A673 (cell line): ENCODE data around the gene PIP4K2C. TPM values are rescaled to one million over a fixed set of nuclear protein-coding genes. Genes with fewer than 3 reads are reported as not detected.

Experiments used
- BruUV-seq: library from RNA; stranded (reverse); fragments of 400-500 nt; replicated peaks from 2 replicates; lab custom pipeline; 2021; lab: Mats Ljungman, UMichigan
- CTCF ChIA-PET: fragments of 300-600 bp; sonication (Branson Sonifier 250); formaldehyde crosslinking; loops from one replicate; lab custom pipeline; 2022; ENCODE audit warnings: antibody characterized with exemption; lab: Charles Lee
- POLR2A ChIA-PET: fragments of 300-600 bp; sonication (Branson Sonifier 250); formaldehyde crosslinking; loops from one replicate; lab custom pipeline; 2022; ENCODE audit warnings: antibody characterized with exemption; ENCODE audit not compliant: low non-redundant PET; lab: Charles Lee
- DNase-seq: peaks from one replicate; pipeline ENCODE4 v3.0.0-alpha.2; 2015; ENCODE audit warnings: low spot score
- H3K27ac ChIP-seq: fragments of 200-600 bp; sonication (generic); 2 replicates; pipeline ENCODE4 v1.5.1; 2016; ENCODE audit warnings: mixed run types, low read depth, mild to moderate bottlenecking, mixed read lengths, antibody characterized with exemption, low read length; ENCODE audit not compliant: poor library complexity, severe bottlenecking
- H3K27me3 ChIP-seq: fragments of 200-600 bp; sonication (generic); replicated peaks from 2 replicates; pipeline ENCODE4 v1.6.1; 2017; ENCODE audit warnings: mixed run types, low read depth, mild to moderate bottlenecking, mixed read lengths, antibody characterized with exemption, low read length; ENCODE audit not compliant: insufficient read depth, poor library complexity
- H3K36me3 ChIP-seq: fragments of 200-600 bp; sonication (generic); 2 replicates; pipeline ENCODE4 v1.6.1; 2016; ENCODE audit warnings: mixed run types, mild to moderate bottlenecking, mixed read lengths, antibody characterized with exemption, low read length; ENCODE audit not compliant: insufficient read depth, poor library complexity, severe bottlenecking
- H3K4me1 ChIP-seq: fragments of 200-600 bp; sonication (generic); 2 replicates; pipeline ENCODE4 v1.6.1; 2017; ENCODE audit warnings: mixed run types, mild to moderate bottlenecking, mixed read lengths, antibody characterized with exemption, low read length; ENCODE audit not compliant: insufficient read depth, poor library complexity, severe bottlenecking
- H3K4me3 ChIP-seq: fragments of 200-600 bp; sonication (generic); 2 replicates; pipeline ENCODE4 v1.5.1; 2016; ENCODE audit warnings: low read depth, mixed run types, mild to moderate bottlenecking, mixed read lengths, low read length; ENCODE audit not compliant: poor library complexity, severe bottlenecking
- H3K9me3 ChIP-seq: fragments of 200-600 bp; sonication (generic); 2 replicates; pipeline ENCODE4 v1.6.1; 2016; ENCODE audit warnings: mixed run types, low read depth, mild to moderate bottlenecking, mixed read lengths, antibody characterized with exemption, low read length; ENCODE audit not compliant: poor library complexity, severe bottlenecking
- EZH2 ChIP-seq: fragments of 200-600 bp; sonication (generic); IDR thresholded peaks from 2 replicates; pipeline ENCODE4 v1.6.1; 2017; ENCODE audit warnings: borderline replicate concordance, low read depth, mild to moderate bottlenecking, mixed read lengths, antibody characterized with exemption, low read length; ENCODE audit not compliant: poor library complexity, severe bottlenecking
- intact Hi-C: fragments of 100-400 bp; cut with micrococcal nuclease; formaldehyde crosslinking; loops from one replicate; pipeline ENCODE4 v1.10.0; 2022; ENCODE audit not compliant: unreplicated experiment
- total RNA-seq: library from RNA; stranded (reverse); gene quantifications from 2 replicates; pipeline ENCODE4 v1.2.3, GENCODE V29; 2021
- TF ChIP-seq, protein P1 (sequence below): fragments of 300-800, 200-600 bp; sonication (generic); conservative IDR thresholded peaks from 2 replicates; pipeline ENCODE4 v1.5.1; 2017; ENCODE audit warnings: low read depth, mild to moderate bottlenecking, antibody characterized with exemption, low read length, moderate library complexity, mixed read lengths

The PIP4K2C gene
- total RNA-seq, 1 experiment from 2014 or later: 34.9 TPM

DNA sequence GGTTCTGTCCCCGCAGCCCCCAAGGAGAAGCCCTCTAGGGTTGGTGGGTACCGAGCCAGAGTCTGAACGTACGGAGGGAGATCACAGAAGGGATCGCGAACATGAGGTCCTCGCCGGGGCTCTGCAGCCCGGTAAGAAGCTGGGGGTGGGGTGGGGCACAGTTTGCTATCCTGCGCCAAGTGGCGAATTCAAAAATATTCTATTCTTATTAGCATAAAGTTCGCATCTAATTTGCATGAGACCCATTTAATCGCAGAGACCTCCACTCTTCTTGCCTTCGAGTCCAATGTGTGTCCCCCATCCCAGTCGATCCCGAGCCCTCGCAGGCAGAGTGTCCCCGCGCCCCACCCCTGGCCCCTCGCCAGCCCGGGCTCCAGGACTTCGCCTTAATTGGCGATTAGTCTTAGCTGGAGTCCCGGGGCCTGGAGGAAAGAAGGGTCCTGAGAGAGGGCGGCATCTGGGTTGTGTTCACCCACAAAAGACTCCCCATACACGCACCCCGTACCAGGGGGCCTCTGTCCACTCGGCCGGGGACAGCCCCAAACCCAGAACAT lies 19.6 kb downstream of the PIP4K2C start:
- Histone ChIP-seq H3K27me3 (no peaks in the 10 kb centered on the region), H3K4me1 (peaks cover 17% of the 10 kb centered on the region), H3K36me3 (peaks cover 12% of the 10 kb centered on the region), H3K27ac (peak overlapping the region; percentile 92), H3K9me3 (no peaks in the 10 kb centered on the region), H3K4me3 (peak overlapping the region; percentile 78)
- no TSS peak for BruUV-seq
- CTCF ChIA-PET: interaction anchor here (1.0 kb wide), 1 partner anchor 26 kb away, joined by 3 read pairs; no protein-coding TSS in a partner anchor
- POLR2A ChIA-PET: interaction anchor here (0.5 to 0.6 kb wide), 2 partner anchors 134 to 187 kb away, joined by 3 to 9 read pairs; partner anchors contain the start of gene TSPAN31
- peak; percentile 44 for DNase-seq
- TF ChIP-seq EZH2: no peak
- TF ChIP-seq, protein P1, sequence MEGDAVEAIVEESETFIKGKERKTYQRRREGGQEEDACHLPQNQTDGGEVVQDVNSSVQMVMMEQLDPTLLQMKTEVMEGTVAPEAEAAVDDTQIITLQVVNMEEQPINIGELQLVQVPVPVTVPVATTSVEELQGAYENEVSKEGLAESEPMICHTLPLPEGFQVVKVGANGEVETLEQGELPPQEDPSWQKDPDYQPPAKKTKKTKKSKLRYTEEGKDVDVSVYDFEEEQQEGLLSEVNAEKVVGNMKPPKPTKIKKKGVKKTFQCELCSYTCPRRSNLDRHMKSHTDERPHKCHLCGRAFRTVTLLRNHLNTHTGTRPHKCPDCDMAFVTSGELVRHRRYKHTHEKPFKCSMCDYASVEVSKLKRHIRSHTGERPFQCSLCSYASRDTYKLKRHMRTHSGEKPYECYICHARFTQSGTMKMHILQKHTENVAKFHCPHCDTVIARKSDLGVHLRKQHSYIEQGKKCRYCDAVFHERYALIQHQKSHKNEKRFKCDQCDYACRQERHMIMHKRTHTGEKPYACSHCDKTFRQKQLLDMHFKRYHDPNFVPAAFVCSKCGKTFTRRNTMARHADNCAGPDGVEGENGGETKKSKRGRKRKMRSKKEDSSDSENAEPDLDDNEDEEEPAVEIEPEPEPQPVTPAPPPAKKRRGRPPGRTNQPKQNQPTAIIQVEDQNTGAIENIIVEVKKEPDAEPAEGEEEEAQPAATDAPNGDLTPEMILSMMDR: no peak
- intact Hi-C loops: no loop called here

DNA sequence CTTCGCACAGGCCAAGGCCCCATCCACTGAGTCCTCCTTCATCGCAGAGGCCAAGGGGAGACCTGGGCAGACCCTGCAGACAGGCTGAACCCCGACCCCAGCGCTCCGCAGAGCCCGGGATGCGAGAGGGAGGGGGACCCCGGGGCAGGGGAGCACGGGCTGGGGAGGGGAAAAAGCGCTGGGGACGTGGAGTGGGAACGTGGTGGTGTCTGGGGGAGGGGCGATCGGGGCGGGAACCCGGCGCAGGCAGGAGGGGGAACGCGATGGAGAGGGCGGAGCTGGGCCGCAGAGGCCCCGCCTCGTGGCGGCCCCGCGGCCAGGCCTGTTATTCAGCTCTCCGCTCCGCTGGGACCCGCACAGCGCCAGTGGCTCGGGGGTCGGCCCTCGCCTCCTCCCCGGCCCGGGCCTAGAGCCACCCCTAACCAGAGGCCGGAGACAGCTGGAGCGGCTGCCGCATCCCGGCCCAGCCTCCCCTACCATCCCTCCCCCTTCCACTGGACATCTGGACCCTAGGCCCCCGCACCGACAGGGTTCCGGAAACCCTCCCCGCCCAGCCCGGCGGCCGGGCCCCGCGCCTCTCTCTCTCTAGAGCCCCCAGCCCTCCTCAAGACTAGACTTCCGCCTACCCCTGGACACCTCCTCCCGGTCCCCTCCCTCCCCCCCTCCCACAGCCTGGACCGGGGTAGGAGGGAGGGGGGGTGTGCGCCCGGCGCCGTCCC lies 20.3 kb downstream of the PIP4K2C start, which contains the start of gene ARHGEF25:
TSS of gene ARHGEF25 (plus strand) at position 328 of the 719 bp plus-strand sequence. CDS start 460 bp downstream, outside the sequence.
- BruUV-seq: no TSS peak
- peak within 1 kb of the TSS; percentile 92 for H3K27ac ChIP-seq
- H3K27me3 ChIP-seq: no peaks in the 10 kb centered on the region
- POLR2A ChIA-PET: interaction anchor here (0.5 to 0.6 kb wide), 2 partner anchors 133 to 187 kb away, joined by 3 to 9 read pairs; partner anchors contain the start of gene TSPAN31
- CTCF ChIA-PET: interaction anchor here (1.0 kb wide), 1 partner anchor 27 kb away, joined by 3 read pairs; no protein-coding TSS in a partner anchor
- peak; percentile 78 for DNase-seq
- peaks cover 20% of the 10 kb centered on the region for H3K4me1 ChIP-seq
- TF ChIP-seq, protein P1: no peak
- no peak for TF ChIP-seq EZH2
- H3K4me3 ChIP-seq: peak within 1 kb of the TSS; percentile 78
- H3K9me3 ChIP-seq: no peaks in the 10 kb centered on the region
- intact Hi-C loops: no loop called here
- peaks cover 13% of the 10 kb centered on the region for H3K36me3 ChIP-seq

DNA sequence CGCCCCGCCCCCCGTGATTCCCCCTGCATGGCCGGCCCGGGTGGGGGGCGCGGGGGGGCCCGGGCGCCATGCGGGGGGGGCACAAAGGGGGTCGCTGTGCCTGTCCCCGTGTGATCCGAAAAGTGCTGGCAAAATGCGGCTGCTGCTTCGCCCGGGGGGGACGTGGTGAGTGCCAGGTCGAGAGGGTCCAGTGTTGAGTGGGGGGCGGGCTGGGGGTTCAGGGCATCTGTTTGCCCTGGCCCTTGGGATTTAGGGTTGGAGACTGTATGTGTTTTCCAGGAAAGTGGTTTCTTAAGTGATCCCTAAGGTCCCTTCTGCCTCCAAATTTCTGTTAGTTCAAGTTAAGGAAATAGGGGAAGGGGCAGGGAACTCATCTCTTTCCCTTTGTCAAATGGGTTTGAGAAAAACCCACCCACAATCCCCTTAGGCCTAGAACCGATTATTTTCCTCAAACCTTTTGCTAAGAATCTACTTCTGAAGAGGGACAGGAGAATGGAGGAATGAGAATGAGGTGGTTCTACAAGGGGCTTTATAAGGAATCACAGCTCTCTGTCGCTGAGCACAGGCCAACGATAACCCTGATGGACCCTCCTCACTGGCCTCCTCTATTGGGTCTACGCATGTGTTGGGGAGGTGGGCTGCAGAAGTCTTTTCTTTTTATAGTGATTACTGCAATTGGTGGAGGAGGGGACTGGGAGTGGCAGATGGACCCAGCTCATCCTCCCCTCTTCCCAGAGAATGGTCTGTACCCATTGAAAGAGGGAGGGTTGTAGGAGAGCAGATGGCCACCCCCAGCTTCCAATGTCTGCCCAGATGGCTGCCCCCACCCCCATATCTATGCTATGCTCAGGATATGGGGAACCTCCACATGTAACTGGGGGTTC lies 21.1 kb downstream of the PIP4K2C start:
- ChIA-PET CTCF (interaction anchor here (1.0 kb wide), 1 partner anchor 28 kb away, joined by 3 read pairs; no protein-coding TSS in a partner anchor), POLR2A (no interaction called here)
- Histone ChIP-seq H3K4me1 (peaks cover 25% of the 10 kb centered on the region), H3K27me3 (no peaks in the 10 kb centered on the region), H3K4me3 (peak overlapping the region; percentile 78), H3K36me3 (peaks cover 13% of the 10 kb centered on the region), H3K27ac (peak overlapping the region; percentile 92), H3K9me3 (no peaks in the 10 kb centered on the region)
- intact Hi-C loops: no loop called here
- TSS peak; percentile 62 for BruUV-seq
- TF ChIP-seq EZH2: no peak
- TF ChIP-seq, protein P1: no peak
- DNase-seq: no peak
